G401 (cell line): ENCODE data around the gene CENPB. TPM values are rescaled to one million over a fixed set of nuclear protein-coding genes. Genes with fewer than 3 reads are reported as not detected.
"Not testable (repeated sequence)": the region's sequence is repeated elsewhere in the genome, so short reads cannot be mapped to it uniquely, and the experiment has no call there.

ENCODE experiments used
- DNase-seq: peaks from one replicate; pipeline ENCODE4 v3.0.0-alpha.2; 2015; ENCODE audit warnings: low spot score
- in situ Hi-C: cut with HindIII; loops from 2 replicates; pipeline ENCODE4 v1.10.0; 2016; ENCODE audit warnings: low sequenced_read_pairs, mixed read lengths
- total RNA-seq: library from RNA; depleted of rRNA; stranded (reverse); fragments of >200 nt; shearing (Covaris generic); gene quantifications from 2 replicates; pipeline ENCODE4 v1.2.3, GENCODE V29; 2014; rRNA removed

CENPB gene
- total RNA-seq: 42.5 and 46.8 TPM in 2 replicates

DNA sequence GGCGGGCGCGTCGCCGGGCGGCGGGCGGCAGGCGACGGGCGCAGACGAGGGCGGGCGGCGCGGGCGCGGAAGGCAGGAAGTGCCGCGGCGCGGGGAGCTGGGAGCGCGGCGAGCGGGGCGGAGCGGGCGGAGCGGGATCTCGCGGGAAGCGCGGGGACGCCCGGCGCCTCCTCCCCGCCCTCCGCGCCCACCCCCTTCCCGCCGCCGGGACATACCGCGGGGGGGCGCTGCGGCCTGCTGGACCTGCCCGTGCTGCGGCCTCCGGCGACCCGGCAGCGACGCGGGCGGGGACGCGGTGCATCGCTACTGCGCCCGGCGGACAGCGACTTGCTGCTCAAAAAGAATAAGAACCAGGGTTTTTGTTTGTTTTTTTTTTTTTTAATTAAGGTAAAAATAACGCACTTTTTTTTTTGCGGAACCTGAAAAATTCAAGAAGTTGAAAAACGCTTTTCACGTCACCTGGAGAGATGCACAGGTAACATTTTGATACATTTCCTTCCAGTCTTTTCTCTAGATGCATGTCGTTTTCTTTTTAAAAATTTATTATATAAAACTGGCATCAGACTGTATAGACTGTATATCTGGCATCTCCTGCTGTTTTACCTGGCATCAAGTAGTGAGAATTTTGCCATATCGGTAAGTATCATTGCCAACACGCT lies at the start of gene CENPB:
Gene CENPB (minus strand): TSS at position 76 of the 659 bp plus-strand sequence. CDS start 257 bp downstream, outside the sequence.
- in situ Hi-C loops: no loop called here
- DNase-seq: peak; percentile 83

DNA sequence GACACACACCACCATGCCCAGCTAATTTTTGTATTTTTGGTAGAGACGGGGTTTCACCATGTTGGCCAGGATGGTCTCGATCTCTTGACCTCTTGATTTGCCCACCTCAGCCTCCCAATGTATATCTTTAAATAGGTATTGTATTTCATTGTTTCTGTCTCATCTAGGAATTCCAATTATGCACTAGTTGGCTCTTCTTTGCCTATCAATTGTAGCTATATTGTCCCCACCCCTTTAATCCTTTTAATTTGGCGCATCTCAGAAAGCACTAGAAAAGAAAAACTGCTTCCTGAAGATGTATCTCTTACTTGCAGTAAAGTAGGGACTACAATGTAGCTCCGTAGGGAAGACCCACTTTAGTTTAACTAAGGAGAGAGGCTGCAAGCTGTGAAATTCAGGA lies 49.6 kb upstream of the CENPB start:
- in situ Hi-C loops: no loop called here
- DNase-seq: no peak

- in situ Hi-C loops, DNase-seq: not testable (repeated sequence)
These were observed 43.4 kb upstream of the CENPB start for GRCh38 chr20:3829891-3830290.

DNA sequence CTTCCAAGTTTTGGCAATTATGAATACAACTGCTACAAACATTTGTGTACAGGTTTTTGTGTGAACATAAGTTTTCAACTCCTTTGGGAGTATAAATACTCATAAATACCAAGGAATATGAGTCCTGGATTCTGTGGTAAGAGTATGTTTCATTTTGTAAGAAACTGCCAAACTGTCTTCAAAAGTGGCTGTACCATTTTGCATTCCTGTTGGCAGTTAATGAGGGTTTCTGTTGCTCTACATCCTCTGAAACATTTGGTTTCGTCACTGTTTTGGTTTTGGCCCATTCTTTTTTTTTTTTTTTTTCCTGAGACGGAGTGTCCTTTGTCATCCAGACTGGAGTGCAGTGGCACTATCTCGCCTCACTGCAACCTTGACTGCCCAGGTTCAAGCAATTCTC lies 42.3 kb upstream of the CENPB start:
- no peak for DNase-seq
- in situ Hi-C loops: no loop called here

- DNase-seq: no peak
- in situ Hi-C loops: no loop called here
These were observed 39.9 kb upstream of the CENPB start for GRCh38 chr20:3826420-3826819.

DNA sequence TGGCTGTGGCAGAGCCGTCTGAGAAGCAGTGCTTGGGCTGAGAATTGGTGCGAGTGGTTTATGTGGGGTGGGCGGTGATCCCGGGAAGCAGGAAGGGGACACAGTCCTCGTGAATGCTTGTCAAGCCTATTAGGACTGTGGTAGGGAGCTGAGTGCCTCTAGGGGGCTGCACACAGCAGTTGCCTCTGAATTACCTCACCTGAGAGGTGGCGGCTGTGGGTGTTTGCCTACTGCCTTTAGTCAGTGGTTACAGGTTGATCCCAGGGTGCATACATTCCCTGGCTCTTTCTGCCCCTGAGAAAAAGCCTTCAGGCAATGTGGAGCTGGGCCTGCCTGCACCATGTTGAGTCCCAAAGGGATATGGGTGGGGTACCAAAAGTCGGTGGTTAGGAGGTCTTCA lies 39.0 kb upstream of the CENPB start:
- DNase-seq: no peak
- in situ Hi-C loops: no loop called here

DNA sequence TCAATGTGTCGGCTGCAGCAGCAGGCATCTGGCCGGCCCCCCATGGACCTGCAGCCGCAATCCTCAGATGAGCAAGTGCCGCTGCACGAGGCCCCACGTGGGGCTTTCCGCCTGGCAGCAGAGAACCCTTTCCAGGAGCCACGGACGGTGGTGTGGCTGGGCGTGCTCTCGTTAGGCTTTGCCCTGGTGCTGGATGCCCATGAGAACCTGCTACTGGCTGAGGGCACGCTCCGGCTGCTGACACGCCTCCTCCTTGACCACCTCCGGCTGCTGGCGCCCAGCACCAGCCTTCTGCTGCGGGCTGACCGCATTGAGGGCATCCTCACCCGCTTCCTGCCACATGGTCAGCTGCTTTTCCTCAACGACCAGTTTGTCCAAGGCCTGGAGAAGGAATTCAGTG lies 37.3 kb upstream of the CENPB start:
- in situ Hi-C loops: no loop called here
- DNase-seq: no peak

- DNase-seq: no peak
- in situ Hi-C loops: no loop called here
These were observed 35.5 kb upstream of the CENPB start for GRCh38 chr20:3821996-3822395.

GRCh38 chr20:3820901-3821727 lies 34.6 kb upstream of the CENPB start:
- in situ Hi-C loops: no loop called here
- DNase-seq: no peak

GRCh38 chr20:3820048-3820900 lies 33.7 kb upstream of the CENPB start, which contains the start of gene AP5S1:
Gene AP5S1 (plus strand): TSS chr20:3820547. CDS start chr20:3822118, 1,571 bp downstream.
- in situ Hi-C loops: no loop called here
- peak; percentile 96 for DNase-seq

DNA sequence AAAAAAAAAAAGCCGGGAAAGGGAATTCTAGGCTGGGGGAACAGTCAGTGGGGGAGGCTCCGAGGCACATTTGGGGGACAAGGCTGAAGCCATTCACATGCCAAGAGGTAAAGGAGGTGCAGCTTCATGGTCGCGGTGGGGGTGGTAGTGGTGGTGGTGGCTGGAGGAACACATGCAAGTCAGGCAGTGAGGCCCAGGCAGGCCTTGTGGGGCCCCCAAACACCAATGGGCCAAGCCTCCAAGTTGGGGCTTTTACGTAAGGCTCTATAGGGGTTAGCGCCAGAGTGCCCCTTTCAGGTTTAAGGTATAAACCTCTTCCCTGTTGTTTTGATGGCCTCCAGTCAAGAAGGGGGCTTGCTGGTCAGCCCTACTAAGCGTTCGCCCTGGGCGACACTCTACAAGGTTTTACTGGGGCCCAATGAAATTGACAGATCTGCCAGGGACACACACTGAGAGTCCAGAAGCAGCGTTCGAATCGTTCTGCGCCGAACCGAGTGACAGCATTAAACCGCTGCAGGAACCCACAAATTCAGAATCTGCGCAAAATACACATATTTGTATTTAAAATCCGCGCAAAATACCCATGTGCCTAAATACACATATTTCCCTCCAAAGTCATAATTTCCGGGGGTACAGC lies 33.0 kb upstream of the CENPB start:
- no peak for DNase-seq
- in situ Hi-C loops: no loop called here

GRCh38 chr20:3818155-3819151 lies 31.9 kb upstream of the CENPB start:
- peak; percentile 56 for DNase-seq
- in situ Hi-C loops: no loop called here

GRCh38 chr20:3815703-3816315 lies 29.3 kb upstream of the CENPB start:
- in situ Hi-C loops: no loop called here
- DNase-seq: no peak

- DNase-seq: no peak
- in situ Hi-C loops: no loop called here
These were observed 28.5 kb upstream of the CENPB start for GRCh38 chr20:3814928-3815495.

DNA sequence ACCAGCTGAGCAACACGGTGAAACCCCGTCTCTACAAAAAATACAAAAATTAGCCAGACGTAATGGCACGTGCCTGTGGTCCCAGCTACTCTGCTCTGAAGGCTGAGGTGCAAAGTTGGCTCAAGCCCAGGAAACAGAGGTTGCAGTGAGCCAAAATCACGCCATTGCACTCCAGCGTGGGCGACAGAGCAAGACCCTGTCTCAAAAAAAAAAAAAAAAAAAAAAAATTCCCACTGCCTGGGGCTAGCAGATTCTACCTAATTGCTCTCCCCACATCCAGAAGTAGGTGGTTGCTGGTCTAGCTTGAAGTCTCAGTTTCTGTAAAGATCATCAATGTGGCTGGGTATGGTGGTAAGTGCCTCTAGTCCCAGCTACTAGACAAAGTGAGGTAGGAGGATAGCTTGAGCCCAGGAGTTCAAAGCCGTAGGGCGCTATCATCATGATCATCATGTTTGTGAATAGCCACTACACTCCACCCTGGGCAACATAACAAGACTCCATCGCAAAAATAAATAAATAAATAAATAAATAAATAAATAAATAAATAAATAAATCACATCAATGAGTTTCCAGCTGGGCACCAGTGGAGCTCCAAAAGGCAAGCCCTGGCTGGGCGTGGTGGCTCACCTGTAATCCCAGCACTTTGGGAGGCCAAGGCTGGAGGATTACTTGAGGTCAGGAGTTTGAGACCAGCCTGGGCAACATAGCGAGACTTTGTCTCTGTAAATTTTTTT lies 27.5 kb upstream of the CENPB start:
- DNase-seq: no peak
- in situ Hi-C loops: no loop called here

DNA sequence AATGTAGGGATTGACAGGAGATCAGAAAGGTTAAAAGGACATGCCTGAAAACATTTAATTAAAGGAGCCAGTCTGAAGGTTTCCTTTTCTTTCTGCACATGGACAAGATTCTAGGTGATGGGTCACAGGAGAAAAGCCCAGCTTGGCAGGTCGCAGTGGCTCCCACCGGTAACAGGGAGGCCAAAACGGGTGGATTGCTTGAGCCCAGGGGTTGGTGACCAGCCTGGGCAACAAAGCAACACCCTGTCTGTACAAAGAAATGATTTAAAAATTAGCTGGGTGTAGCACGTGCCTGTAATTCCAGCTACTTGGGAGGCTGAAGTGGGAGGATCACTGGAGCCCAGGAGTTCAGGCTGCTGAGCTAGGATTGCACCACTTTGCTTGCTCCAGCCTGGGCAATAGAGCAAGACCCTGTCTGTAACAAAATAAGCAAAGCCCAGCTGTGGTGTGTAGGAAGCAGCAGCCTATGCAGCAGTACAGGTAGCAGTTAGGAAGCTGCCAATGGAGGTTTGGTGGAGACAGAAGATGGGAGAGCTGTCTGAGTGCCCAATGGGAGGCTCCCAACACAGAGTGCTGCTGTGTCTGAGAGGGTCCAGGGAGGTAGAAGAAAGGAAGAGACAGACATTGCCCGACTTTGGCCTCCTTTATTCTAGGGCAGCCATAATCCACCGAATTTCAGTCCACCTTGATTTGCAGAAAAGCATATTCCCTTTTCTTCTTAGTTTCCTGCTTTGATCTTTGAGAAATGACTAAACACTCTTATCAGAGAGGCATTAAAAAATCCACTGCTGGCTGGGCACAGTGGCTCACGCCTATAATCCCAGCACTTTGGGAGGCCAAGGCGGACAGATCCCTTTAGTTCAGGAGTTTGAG lies 26.7 kb upstream of the CENPB start:
- DNase-seq: no peak

More for the DNA sequence above, 26.7 kb upstream of the CENPB start:
- in situ Hi-C loops: no loop called here
